H9 (cell line): Measurements from ENCODE around the gene NECAB2. TPM values are rescaled to one million over a fixed set of nuclear protein-coding genes. Genes with fewer than 3 reads are reported as not detected.

ENCODE experiments used
- DNase-seq: peaks from one replicate; pipeline ENCODE4 v3.0.0-alpha.2; 2017
- H2AFZ ChIP-seq: one replicate; pipeline ENCODE4 v1.6.1; 2013; ENCODE audit warnings: mild to moderate bottlenecking, low read length, control low read depth, moderate library complexity
- H2AK5ac ChIP-seq: 2 replicates; pipeline ENCODE4 v1.6.1; 2013; ENCODE audit warnings: low read length, control low read depth, mixed read lengths; ENCODE audit not compliant: insufficient read length
- H2BK120ac ChIP-seq: one replicate; pipeline ENCODE4 v1.6.1; 2013; ENCODE audit warnings: low read depth, mild to moderate bottlenecking, low read length, control low read depth, inconsistent platforms; ENCODE audit not compliant: poor library complexity, severe bottlenecking
- H2BK12ac ChIP-seq: 2 replicates; pipeline ENCODE4 v1.6.1; 2013; ENCODE audit warnings: low read length, control low read depth, mixed read lengths, low read depth; ENCODE audit not compliant: insufficient read length
- H2BK15ac ChIP-seq: 2 replicates; pipeline ENCODE4 v1.6.1; 2013; ENCODE audit warnings: low read depth, low read length, control low read depth
- H2BK20ac ChIP-seq: one replicate; pipeline ENCODE4 v1.6.1; 2013; ENCODE audit warnings: low read depth, mild to moderate bottlenecking, low read length, control low read depth, inconsistent platforms; ENCODE audit not compliant: poor library complexity, severe bottlenecking
- H2BK5ac ChIP-seq: 2 replicates; pipeline ENCODE4 v1.6.1; 2013; ENCODE audit warnings: low read length, control low read depth, mixed read lengths; ENCODE audit not compliant: insufficient read length
- H3K14ac ChIP-seq: 2 replicates; pipeline ENCODE4 v1.6.1; 2013; ENCODE audit warnings: low read length, control low read depth; ENCODE audit not compliant: insufficient read depth
- H3K18ac ChIP-seq: 2 replicates; pipeline ENCODE4 v1.6.1; 2013; ENCODE audit warnings: low read depth, mild to moderate bottlenecking, mixed read lengths, low read length, control low read depth; ENCODE audit not compliant: insufficient read length
- H3K23ac ChIP-seq: 2 replicates; pipeline ENCODE4 v1.6.1; 2013; ENCODE audit warnings: low read length, control low read depth, mixed read lengths, low read depth; ENCODE audit not compliant: insufficient read length
- H3K23me2 ChIP-seq: 2 replicates; pipeline ENCODE4 v1.6.1; 2013; ENCODE audit warnings: low read depth, mild to moderate bottlenecking, mixed read lengths, low read length, control low read depth; ENCODE audit not compliant: insufficient read length, poor library complexity, severe bottlenecking
- H3K27ac ChIP-seq: 2 replicates; pipeline ENCODE4 v1.5.1; 2013; ENCODE audit warnings: low read length, control low read depth, mixed read lengths, low read depth; ENCODE audit not compliant: insufficient read length
- H3K27me3 ChIP-seq: 2 replicates; pipeline ENCODE4 v1.6.1; 2013; ENCODE audit warnings: low read length, control low read depth, inconsistent platforms; ENCODE audit not compliant: insufficient read depth
- H3K4ac ChIP-seq: 2 replicates; pipeline ENCODE4 v1.6.1; 2013; ENCODE audit warnings: low read depth, mild to moderate bottlenecking, control low read depth, inconsistent platforms, low read length, moderate library complexity
- H3K4me1 ChIP-seq: 2 replicates; pipeline ENCODE4 v1.6.1; 2013; ENCODE audit warnings: low read length, control low read depth, inconsistent platforms; ENCODE audit not compliant: insufficient read depth
- H3K4me2 ChIP-seq: 2 replicates; pipeline ENCODE4 v1.6.1; 2013; ENCODE audit warnings: low read length, control low read depth, mixed read lengths; ENCODE audit not compliant: insufficient read length, insufficient read depth
- H3K56ac ChIP-seq: 2 replicates; pipeline ENCODE4 v1.6.1; 2013; ENCODE audit warnings: low read depth, mild to moderate bottlenecking, mixed read lengths, low read length, control low read depth; ENCODE audit not compliant: insufficient read length
- H3K79me1 ChIP-seq: 2 replicates; pipeline ENCODE4 v1.6.1; 2013; ENCODE audit warnings: low read depth, mild to moderate bottlenecking, moderate library complexity, low read length, control low read depth, inconsistent platforms; ENCODE audit not compliant: insufficient read depth, poor library complexity, severe bottlenecking
- H3K79me2 ChIP-seq: 2 replicates; pipeline ENCODE4 v1.6.1; 2013; ENCODE audit warnings: low read length, control low read depth, inconsistent platforms; ENCODE audit not compliant: insufficient read depth
- H3K9ac ChIP-seq: 2 replicates; pipeline ENCODE4 v1.6.1; 2013; ENCODE audit warnings: low read length, control low read depth, mixed read lengths; ENCODE audit not compliant: insufficient read length; ENCODE audit errors: extremely low read depth
- H3K9me3 ChIP-seq: one replicate; pipeline ENCODE4 v1.6.1; 2013; ENCODE audit warnings: low read depth, low read length, inconsistent platforms; ENCODE audit not compliant: control insufficient read depth
- H3T11ph ChIP-seq: one replicate; pipeline ENCODE4 v1.6.1; 2013; ENCODE audit warnings: mild to moderate bottlenecking, low read length, control low read depth, inconsistent platforms
- H4K20me1 ChIP-seq: one replicate; pipeline ENCODE4 v1.6.1; 2013; ENCODE audit not compliant: control insufficient read depth, insufficient read length, insufficient read depth
- H4K5ac ChIP-seq: 2 replicates; pipeline ENCODE4 v1.6.1; 2013; ENCODE audit warnings: low read depth, mild to moderate bottlenecking, mixed read lengths, low read length, control low read depth; ENCODE audit not compliant: insufficient read length
- H4K8ac ChIP-seq: replicated peaks from 2 replicates; pipeline ENCODE4 v1.6.1; 2013; ENCODE audit warnings: low read length, control low read depth, mixed read lengths, low read depth; ENCODE audit not compliant: insufficient read length
- H4K91ac ChIP-seq: 2 replicates; pipeline ENCODE4 v1.6.1; 2013; ENCODE audit warnings: low read depth, mild to moderate bottlenecking, moderate library complexity, mixed read lengths, low read length, control low read depth; ENCODE audit not compliant: insufficient read length
- H3K27ac Mint-ChIP-seq, 3 experiments: 2 replicates in 2 of 3; 3 replicates in 1 of 3; pipeline ENCODE4 v1.8.0; 2020 to 2021; ENCODE audit warnings: mixed read lengths in 3 of 3, mild to moderate bottlenecking in 1 of 3, moderate library complexity in 1 of 3
- H3K27me3 Mint-ChIP-seq: 2 replicates; pipeline ENCODE4 v1.8.0; 2021; ENCODE audit warnings: low read depth, mild to moderate bottlenecking, moderate library complexity, mixed read lengths
- H3K36me3 Mint-ChIP-seq, 3 experiments: 2 replicates in 2 of 3; 3 replicates in 1 of 3; pipeline ENCODE4 v1.8.0; 2020 to 2021; ENCODE audit warnings: low read depth in 3 of 3, mixed read lengths in 3 of 3; ENCODE audit not compliant: insufficient read depth in 1 of 3
- H3K4me1 Mint-ChIP-seq, 2 experiments: 2 replicates each; pipeline ENCODE4 v1.8.0; 2020; ENCODE audit warnings: mixed read lengths in 2 of 2
- H3K4me3 Mint-ChIP-seq, 2 experiments: 2 replicates in 1 of 2; 3 replicates in 1 of 2; pipeline ENCODE4 v1.8.0; 2020 to 2021; ENCODE audit warnings: mild to moderate bottlenecking in 2 of 2, mixed read lengths in 2 of 2, moderate library complexity in 1 of 2
- H3K9me3 Mint-ChIP-seq, 2 experiments: 2 replicates in 1 of 2; 3 replicates in 1 of 2; pipeline ENCODE4 v1.8.0; 2020; ENCODE audit warnings: mild to moderate bottlenecking in 2 of 2, mixed read lengths in 2 of 2, moderate library complexity in 1 of 2
- CTCF ChIP-seq: fragments of 200-600 bp; sonication (generic); conservative IDR thresholded peaks from 3 replicates; pipeline ENCODE4 v1.8.0; 2021; ENCODE audit warnings: antibody characterized with exemption, mild to moderate bottlenecking
- WGBS: extraction: QIAGEN DNeasy Blood & Tissue Kit; methylation state at CpG from one replicate; pipeline ENCODE4 v1.1.7; 2013; ENCODE audit warnings: missing lambda C conversion rate, low lambda C conversion rate, mixed read lengths; ENCODE audit not compliant: insufficient read length; ENCODE audit errors: extremely low coverage; 5-methylcytosine and 5-hydroxymethylcytosine counted together
- total RNA-seq: library from RNA; stranded (reverse); gene quantifications from 2 replicates; pipeline ENCODE4 v1.2.1, GENCODE V29; 2021

NECAB2 gene
- total RNA-seq, 1 experiment from 2014 or later, result 12.6 TPM

GRCh38 chr16:83989300-83989699, 21.3 kb downstream of the NECAB2 start:
- Histone ChIP-seq H4K8ac (no peak overlapping the region), H3K4ac (no peak overlapping the region), H3K4me2 (no peak overlapping the region), H3K14ac (no peak overlapping the region), H3K9me3 (no peaks in the 10 kb centered on the region), H2BK5ac (no peak overlapping the region), H2AFZ (no peak overlapping the region), H3K79me2 (no peaks in the 10 kb centered on the region), H3K4me1 (no peaks in the 10 kb centered on the region), H4K91ac (no peak overlapping the region), H4K20me1 (no peaks in the 10 kb centered on the region), H3K56ac (no peak overlapping the region), H2BK120ac (no peak overlapping the region), H2AK5ac (no peak overlapping the region), H3K79me1 (no peaks in the 10 kb centered on the region), H3T11ph (no peak overlapping the region), H3K23ac (no peak overlapping the region), H2BK12ac (no peak overlapping the region), H3K27me3 (no peaks in the 10 kb centered on the region), H2BK15ac (no peak overlapping the region), H3K9ac (no peak overlapping the region), H3K23me2 (no peaks in the 10 kb centered on the region), H3K27ac (no peak overlapping the region), H3K18ac (no peak overlapping the region), H4K5ac (no peak overlapping the region), H2BK20ac (no peak overlapping the region)
- Mint-ChIP-seq H3K4me3 (no peak overlapping the region), H3K36me3 (peaks cover 0 to 20% (median 6%) of the 10 kb centered on the region in 3 experiments; a peak in 6 of 7 replicates), H3K9me3 (no peaks in the 10 kb centered on the region), H3K27me3 (peaks cover 5% of the 10 kb centered on the region), H3K27ac (0 out of 7 replicates have a peak overlapping the region, but pooled peaks of 1 of the 3 experiments have one; percentile 14), H3K4me1 (peaks cover 9 to 16% of the 10 kb centered on the region in 2 experiments; a peak in 2 of 4 replicates)
- no peak for DNase-seq
- TF ChIP-seq CTCF, result no peak
- WGBS, result no CpG with 5 or more reads among the region's 8 CpGs
